Measurements from ENCODE around the gene COG6.

COG6 gene

GRCh38 chr13:39770221-39771090, 115.0 kb downstream of the COG6 start:
- H3K36me3 ChIP-seq (ENCODE audit: control insufficient read depth, insufficient read depth, low read length): no peaks in the 10 kb centered on the region
- no peak for TF ChIP-seq CTCF (IDR thresholded peaks at IDR 0.05; ENCODE audit: insufficient read depth, low read length, poor library complexity, severe bottlenecking)
- H3K27me3 ChIP-seq (replicated peaks; ENCODE audit: control insufficient read depth, insufficient read depth, low read length): no peaks in the 10 kb centered on the region
- DNase-seq (ENCODE audit: extremely low read depth, insufficient read length): no peak
- no peak overlapping the region for H3K4me3 ChIP-seq (replicated peaks; ENCODE audit: low read depth, low read length)

GRCh38 chr13:39773833-39774232, 118.4 kb downstream of the COG6 start:
- Histone ChIP-seq H3K27me3 (replicated peaks; ENCODE audit: control insufficient read depth, insufficient read depth, low read length) (no peaks in the 10 kb centered on the region), H3K4me3 (replicated peaks; ENCODE audit: low read depth, low read length) (no peak overlapping the region), H3K36me3 (ENCODE audit: control insufficient read depth, insufficient read depth, low read length) (no peaks in the 10 kb centered on the region)
- DNase-seq (ENCODE audit: extremely low read depth, insufficient read length): no peak
- TF ChIP-seq CTCF (IDR thresholded peaks at IDR 0.05; ENCODE audit: insufficient read depth, low read length, poor library complexity, severe bottlenecking): no peak

GRCh38 chr13:39776439-39776838, 121.0 kb downstream of the COG6 start:
- no peaks in the 10 kb centered on the region for H3K27me3 ChIP-seq (replicated peaks; ENCODE audit: control insufficient read depth, insufficient read depth, low read length)
- H3K4me3 ChIP-seq (replicated peaks; ENCODE audit: low read depth, low read length): no peak overlapping the region
- H3K36me3 ChIP-seq (ENCODE audit: control insufficient read depth, insufficient read depth, low read length): no peaks in the 10 kb centered on the region
- DNase-seq (ENCODE audit: extremely low read depth, insufficient read length): no peak
- no peak for TF ChIP-seq CTCF (IDR thresholded peaks at IDR 0.05; ENCODE audit: insufficient read depth, low read length, poor library complexity, severe bottlenecking)

- TF ChIP-seq CTCF (IDR thresholded peaks at IDR 0.05; ENCODE audit: insufficient read depth, low read length, poor library complexity, severe bottlenecking): no peak
- no peaks in the 10 kb centered on the region for H3K36me3 ChIP-seq (ENCODE audit: control insufficient read depth, insufficient read depth, low read length)
- H3K27me3 ChIP-seq (replicated peaks; ENCODE audit: control insufficient read depth, insufficient read depth, low read length): no peaks in the 10 kb centered on the region
- no peak overlapping the region for H3K4me3 ChIP-seq (replicated peaks; ENCODE audit: low read depth, low read length)
- DNase-seq (ENCODE audit: extremely low read depth, insufficient read length): no peak
These were observed 121.6 kb downstream of the COG6 start for GRCh38 chr13:39777021-39777420.

- H3K27me3 ChIP-seq (replicated peaks; ENCODE audit: control insufficient read depth, insufficient read depth, low read length): no peaks in the 10 kb centered on the region
- peak; percentile 33 for TF ChIP-seq CTCF (IDR thresholded peaks at IDR 0.05; ENCODE audit: insufficient read depth, low read length, poor library complexity, severe bottlenecking)
- no peaks in the 10 kb centered on the region for H3K36me3 ChIP-seq (ENCODE audit: control insufficient read depth, insufficient read depth, low read length)
- H3K4me3 ChIP-seq (replicated peaks; ENCODE audit: low read depth, low read length): no peak overlapping the region
- no peak for DNase-seq (ENCODE audit: extremely low read depth, insufficient read length)
These were observed 122.1 kb downstream of the COG6 start for GRCh38 chr13:39777527-39778061.
